HepG2 (cell line): ENCODE measurements around the gene KRTAP3-2. TPM values are rescaled to one million over a fixed set of nuclear protein-coding genes. Genes with fewer than 3 reads are reported as not detected.

Source experiments
- ATAC-seq: fragments of 200-7000 bp; cut with Tn5 transposase; 3 replicates; pipeline ENCODE4 v1.9.1; 2020; ENCODE audit warnings: mild to moderate bottlenecking, moderate library complexity
- BruUV-seq: library from RNA; stranded (reverse); fragments of 400-500 nt; replicated peaks from 2 replicates; lab custom pipeline; 2021; lab: Mats Ljungman, UMichigan
- CTCF ChIA-PET: fragments of 300-600 bp; formaldehyde crosslinking; extraction: SDS; loops from one replicate; lab custom pipeline; 2021; ENCODE audit warnings: low total read pairs, inconsistent platforms, low intra/inter-chr PET ratio; lab: Yijun Ruan, JAX
- POLR2A ChIA-PET: fragments of 350-600 bp; sonication (Branson Sonifier 250); formaldehyde crosslinking; loops from one replicate; lab custom pipeline; 2020; ENCODE audit warnings: antibody characterized with exemption, inconsistent platforms; lab: Yijun Ruan, JAX
- DNase-seq: peaks from one replicate; pipeline ENCODE4 v3.0.0-alpha.2; 2015; ENCODE audit warnings: low spot score
- FAIRE-seq: peaks from 3 replicates; lab custom pipeline; 2011; peaks lifted over from hg19 to GRCh38; lab: Jason Lieb, UNC
- H2AFZ ChIP-seq: one replicate; pipeline ENCODE4 v1.6.1; 2011; ENCODE audit warnings: low read length, inconsistent platforms
- H3K27ac ChIP-seq: fragments of 300-600 bp; 3 replicates; pipeline ENCODE4 v1.8.0; 2011; ENCODE audit warnings: mixed run types, mild to moderate bottlenecking, mixed read lengths, low read length, inconsistent platforms; ENCODE audit not compliant: insufficient read depth; ENCODE audit errors: extremely low read length
- H3K27me3 ChIP-seq, 2 experiments: fragments of 200-600 bp in 1 of 2; 2 replicates in 1 of 2; 3 replicates in 1 of 2; pipeline versions ENCODE4 v1.6.0 to v1.8.0; 2011; ENCODE audit warnings: low read length in 2 of 2, mild to moderate bottlenecking in 2 of 2, moderate library complexity in 2 of 2, inconsistent platforms in 1 of 2; ENCODE audit not compliant: insufficient read depth in 2 of 2, control insufficient read depth in 1 of 2
- H3K36me3 ChIP-seq, 2 experiments: fragments of 200-600 bp in 1 of 2; replicated peaks in 1 of 2; 2 replicates in 1 of 2; 3 replicates in 1 of 2; pipeline versions ENCODE4 v1.5.1 to v1.8.0; 2011; ENCODE audit warnings: low read length in 2 of 2, inconsistent platforms in 1 of 2; ENCODE audit not compliant: insufficient read depth in 2 of 2, control insufficient read depth in 1 of 2
- H3K4me1 ChIP-seq: 2 replicates; pipeline ENCODE4 v1.5.1; 2012; ENCODE audit warnings: low read length, inconsistent platforms; ENCODE audit not compliant: insufficient read depth
- H3K4me2 ChIP-seq: 2 replicates; pipeline ENCODE4 v1.6.0; 2011; ENCODE audit warnings: low read depth, low read length, inconsistent platforms
- H3K4me3 ChIP-seq, 3 experiments: fragments of 200-600 bp in 1 of 3; sonication (generic), shearing (Covaris generic) in 1 of 3; replicated peaks in 1 of 3; 2 replicates each; pipeline ENCODE4 v1.5.1; 2011 to 2016; ENCODE audit warnings: low read length in 3 of 3, inconsistent platforms in 2 of 3, low read depth in 2 of 3, mild to moderate bottlenecking in 2 of 3, control low read depth in 1 of 3, mixed read lengths in 1 of 3; ENCODE audit not compliant: insufficient read depth in 1 of 3
- H3K79me2 ChIP-seq: one replicate; pipeline ENCODE4 v1.6.1; 2011; ENCODE audit warnings: low read length, inconsistent platforms; ENCODE audit not compliant: insufficient read depth
- H3K9ac ChIP-seq: 2 replicates; pipeline ENCODE4 v1.6.0; 2011; ENCODE audit warnings: mild to moderate bottlenecking, low read depth, low read length, inconsistent platforms; ENCODE audit not compliant: insufficient read depth
- H3K9me3 ChIP-seq: 2 replicates; pipeline ENCODE4 v1.5.1; 2012; ENCODE audit warnings: mild to moderate bottlenecking, low read length
- H4K20me1 ChIP-seq: 2 replicates; pipeline ENCODE4 v1.6.0; 2011; ENCODE audit warnings: inconsistent platforms, mild to moderate bottlenecking, low read length, moderate library complexity; ENCODE audit not compliant: insufficient read depth
- ATF1 ChIP-seq: IDR thresholded peaks from 2 replicates; pipeline ENCODE4 v1.6.1; 2016; ENCODE audit warnings: mild to moderate bottlenecking, control low read depth
- CBX5 ChIP-seq: sonication (generic); formaldehyde crosslinking; IDR thresholded peaks from 2 replicates; pipeline ENCODE4 v1.4.0; 2020; ENCODE audit warnings: missing genetic modification reagents, borderline replicate concordance
- CTCF ChIP-seq: sonication (generic); formaldehyde crosslinking; IDR thresholded peaks from 2 replicates; pipeline ENCODE4 v1.5.0; 2020; ENCODE audit warnings: mild to moderate bottlenecking, missing genetic modification reagents, moderate library complexity
- HOXD1 ChIP-seq: sonication (generic); formaldehyde crosslinking; IDR thresholded peaks from 2 replicates; pipeline ENCODE4 v1.5.0; 2020; ENCODE audit warnings: missing genetic modification reagents
- JDP2 ChIP-seq: sonication (generic); formaldehyde crosslinking; IDR thresholded peaks from 2 replicates; pipeline ENCODE4 v1.8.1; 2022; ENCODE audit warnings: missing genetic modification reagents, borderline replicate concordance
- KDM2A ChIP-seq: sonication (generic); formaldehyde crosslinking; IDR thresholded peaks from 2 replicates; pipeline ENCODE4 v1.4.0; 2020; ENCODE audit warnings: low read depth, missing genetic modification reagents, borderline replicate concordance
- KLF12 ChIP-seq: sonication (generic); formaldehyde crosslinking; IDR thresholded peaks from 2 replicates; pipeline ENCODE4 v1.4.0; 2020; ENCODE audit warnings: missing genetic modification reagents, borderline replicate concordance
- KLF13 ChIP-seq: sonication (generic); formaldehyde crosslinking; IDR thresholded peaks from 2 replicates; pipeline ENCODE4 v1.4.0; 2020; ENCODE audit warnings: mild to moderate bottlenecking, missing genetic modification reagents
- PBX2 ChIP-seq: IDR thresholded peaks from 2 replicates; pipeline ENCODE4 v1.6.1; 2016; ENCODE audit warnings: control low read depth
- SALL2 ChIP-seq: sonication (generic); formaldehyde crosslinking; IDR thresholded peaks from 2 replicates; pipeline ENCODE4 v1.8.1; 2023; ENCODE audit warnings: mild to moderate bottlenecking, missing genetic modification reagents, inconsistent platforms
- SP5 ChIP-seq: IDR thresholded peaks from 2 replicates; pipeline ENCODE4 v1.6.1; 2016; ENCODE audit warnings: low read depth, borderline replicate concordance
- STAG1 ChIP-seq: sonication (generic); formaldehyde crosslinking; IDR thresholded peaks from 2 replicates; pipeline ENCODE4 v1.4.0; 2020; ENCODE audit warnings: missing genetic modification reagents
- ZBTB42 ChIP-seq: sonication (generic); formaldehyde crosslinking; IDR thresholded peaks from 2 replicates; pipeline ENCODE4 v1.5.0; 2020; ENCODE audit warnings: mild to moderate bottlenecking, missing genetic modification reagents
- ZNF234 ChIP-seq: sonication (generic); formaldehyde crosslinking; conservative IDR thresholded peaks from 2 replicates; pipeline ENCODE4 v1.5.1; 2020; ENCODE audit warnings: mild to moderate bottlenecking, missing genetic modification reagents
- ZNF710 ChIP-seq: sonication (generic); formaldehyde crosslinking; IDR thresholded peaks from 2 replicates; pipeline ENCODE4 v1.5.0; 2020; ENCODE audit warnings: mild to moderate bottlenecking, missing genetic modification reagents, borderline replicate concordance
- ZNF770 ChIP-seq: sonication (generic); formaldehyde crosslinking; IDR thresholded peaks from 2 replicates; pipeline ENCODE4 v1.5.0; 2020; ENCODE audit warnings: mild to moderate bottlenecking, missing genetic modification reagents
- WGBS: methylation state at CpG from one replicate; pipeline ENCODE4 v1.1.6; 2017; ENCODE audit warnings: low lambda C conversion rate; 5-methylcytosine and 5-hydroxymethylcytosine counted together
- in situ Hi-C: cut with HindIII; loops from 2 replicates; pipeline ENCODE4 v1.10.0; 2017; ENCODE audit warnings: low pct_unique_long_range_greater_than_20kb; ENCODE audit not compliant: extremely low pct_ligation_motif_present
- intact Hi-C: fragments of 100-400 bp; cut with micrococcal nuclease; formaldehyde crosslinking; loops from one replicate; pipeline ENCODE4 v1.10.0; 2022; ENCODE audit not compliant: unreplicated experiment
- polyA plus RNA-seq, 8 experiments: library from polyadenylated mRNA; depleted of rRNA in 3 of 8; stranded (reverse) in 7 of 8; unstranded in 1 of 8; fragments of >200 nt; fragmentation: Illumina TruSeq in 4 of 8; extraction: Trizol in 4 of 8; gene quantifications; 2 replicates each; pipeline versions ENCODE4 v1.2.1 to v1.2.3, GENCODE V29; 2011 to 2016; ENCODE audit warnings: low read depth in 4 of 8, missing spikeins in 1 of 8, mixed read lengths in 1 of 8; ENCODE audit not compliant: insufficient read depth in 1 of 8
- total RNA-seq, 5 experiments: library from RNA; depleted of rRNA; stranded (reverse); fragments of >200 nt; fragmentation: Illumina TruSeq; extraction: Trizol; gene quantifications; 2 replicates each; pipeline ENCODE4 v1.2.3, GENCODE V29; 2016; ENCODE audit warnings: low read depth in 1 of 5

Gene KRTAP3-2
- total and polyA plus RNA-seq, 2 of the 13 experiments (the other 11 are each of a cell fraction or from before 2014, with no cell fraction given) = not detected

GRCh38 chr17:40992666-40993065 is 7.0 kb downstream of the KRTAP3-2 start (continued):
- TF ChIP-seq ZNF770 (CRISPR knock-in tag) (no peak), ZNF234 (CRISPR knock-in tag) (no peak), KLF12 (CRISPR knock-in tag) (no peak), PBX2 (CRISPR knock-in tag) (no peak), ATF1 (CRISPR knock-in tag) (no peak), CBX5 (no peak), KLF13 (CRISPR knock-in tag) (no peak)

GRCh38 chr17:40986920-40987319 is 12.8 kb downstream of the KRTAP3-2 start:
- H3K9ac ChIP-seq = no peak overlapping the region
- TF ChIP-seq SALL2 (CRISPR knock-in tag) (no peak), JDP2 (CRISPR knock-in tag) (no peak), KDM2A (CRISPR knock-in tag) (no peak), STAG1 (CRISPR knock-in tag) (0 out of 2 replicates have a peak, but pooled peaks have one; percentile 17), ZBTB42 (CRISPR knock-in tag) (no peak), SP5 (CRISPR knock-in tag) (no peak), HOXD1 (CRISPR knock-in tag) (no peak), ZNF710 (CRISPR knock-in tag) (no peak), CTCF (CRISPR knock-in tag) (0 out of 2 replicates have a peak, but pooled peaks have one; percentile 5)

More at GRCh38 chr17:40986920-40987319, 12.8 kb downstream of the KRTAP3-2 start:
- in situ Hi-C loops = no loop called here
- H3K4me1 ChIP-seq = peaks cover 9% of the 10 kb centered on the region
- H2AFZ ChIP-seq = peak overlapping the region; percentile 24
- 33% methylated on average over 8 of the region's 8 CpGs for WGBS
- no peak overlapping the region for H3K4me2 ChIP-seq
- intact Hi-C loops = no loop called here
- no peak overlapping the region for H3K4me3 ChIP-seq
- H3K36me3 ChIP-seq = no peaks in the 10 kb centered on the region
- no peaks in the 10 kb centered on the region for H4K20me1 ChIP-seq
- no peaks in the 10 kb centered on the region for H3K9me3 ChIP-seq
- no peak for ATAC-seq
- BruUV-seq = no TSS peak
- H3K27me3 ChIP-seq = no peaks in the 10 kb centered on the region
- H3K79me2 ChIP-seq = no peaks in the 10 kb centered on the region
- ChIA-PET CTCF (no interaction called here), POLR2A (no interaction called here)
- no peak overlapping the region for H3K27ac ChIP-seq
- FAIRE-seq = no peak
- no peak for DNase-seq
